HCT116 (cell line): ENCODE results near the gene SCFD2. TPM values are rescaled to one million over a fixed set of nuclear protein-coding genes. Genes with fewer than 3 reads are reported as not detected.

Experiments
- ATAC-seq: fragments of 200-7000 bp; cut with Tn5 transposase; 2 replicates; pipeline ENCODE4 v1.9.1; 2020; ENCODE audit warnings: mild to moderate bottlenecking, moderate library complexity
- BruUV-seq: library from RNA; stranded (reverse); fragments of 400-500 nt; replicated peaks from 2 replicates; lab custom pipeline; 2021; lab: Mats Ljungman, UMichigan
- CTCF ChIA-PET: fragments of 300-600 bp; sonication (Branson Sonifier 250); formaldehyde crosslinking; loops from one replicate; lab custom pipeline; 2021; ENCODE audit warnings: antibody characterized with exemption; lab: Charles Lee
- POLR2A ChIA-PET: fragments of 300-600, 350-600 bp; sonication (Branson Sonifier 250); formaldehyde crosslinking; loops from one replicate; lab custom pipeline; 2021; ENCODE audit warnings: antibody characterized with exemption; lab: Charles Lee
- RAD21 ChIA-PET, 2 experiments: fragments of 300-600 bp; sonication (Branson Sonifier 250); formaldehyde crosslinking; loops; one replicate each; lab custom pipeline; 2023; ENCODE audit warnings: low total read pairs in 2 of 2; ENCODE audit not compliant: uncharacterized antibody in 2 of 2, unreplicated experiment in 2 of 2, low non-redundant PET in 1 of 2; lab: Charles Lee
- DNase-seq: peaks from one replicate; pipeline ENCODE4 v3.0.0-alpha.2; 2010; ENCODE audit warnings: low read depth, low spot score
- H2AFZ ChIP-seq: fragments of 200-600 bp; shearing (Covaris generic), sonication (generic); 2 replicates; pipeline ENCODE4 v1.6.1; 2017; ENCODE audit warnings: low read depth, mixed run types, mixed read lengths, antibody characterized with exemption, low read length; ENCODE audit not compliant: poor library complexity, severe bottlenecking
- H3K27ac ChIP-seq: 2 replicates; pipeline ENCODE4 v1.5.1; 2012; ENCODE audit warnings: low read depth, low read length
- H3K27me3 ChIP-seq: fragments of 200-600 bp; sonication (generic); 2 replicates; pipeline ENCODE4 v1.6.1; 2016; ENCODE audit warnings: mixed run types, low read length, mixed read lengths; ENCODE audit not compliant: insufficient read depth
- H3K36me3 ChIP-seq, 2 experiments: fragments of 200-500 bp in 1 of 2; fragments of 200-600 bp in 1 of 2; sonication (Bioruptor generic) in 1 of 2; sonication (generic) in 1 of 2; 2 replicates each; pipeline versions ENCODE4 v1.5.1 to v1.6.1; 2014 to 2016; ENCODE audit warnings: low read length in 2 of 2, inconsistent platforms in 1 of 2, mixed read lengths in 1 of 2, mixed run types in 1 of 2; ENCODE audit not compliant: insufficient read depth in 2 of 2, control insufficient read depth in 1 of 2
- H3K4me1 ChIP-seq, 2 experiments: fragments of 200-600 bp in 1 of 2; sonication (generic) in 1 of 2; 2 replicates each; pipeline versions ENCODE4 v1.5.1 to v1.6.1; 2012 to 2017; ENCODE audit warnings: low read length in 2 of 2, inconsistent platforms in 1 of 2, mild to moderate bottlenecking in 1 of 2, mixed read lengths in 1 of 2, mixed run types in 1 of 2, moderate library complexity in 1 of 2; ENCODE audit not compliant: insufficient read depth in 2 of 2, control insufficient read depth in 1 of 2
- H3K4me2 ChIP-seq: fragments of 200-600 bp; sonication (generic); 2 replicates; pipeline ENCODE4 v1.6.1; 2017; ENCODE audit warnings: mixed run types, low read length, mixed read lengths
- H3K4me3 ChIP-seq, 2 experiments: fragments of 200-600 bp in 1 of 2; sonication (generic) in 1 of 2; replicated peaks in 1 of 2; 2 replicates each; pipeline ENCODE4 v1.5.1; 2011 to 2016; ENCODE audit warnings: low read length in 2 of 2, control low read depth in 1 of 2, low read depth in 1 of 2, mild to moderate bottlenecking in 1 of 2, mixed read lengths in 1 of 2, mixed run types in 1 of 2
- H3K79me2 ChIP-seq: fragments of 200-600 bp; sonication (generic); 2 replicates; pipeline ENCODE4 v1.6.1; 2017; ENCODE audit warnings: mild to moderate bottlenecking, mixed run types, low read length, moderate library complexity, mixed read lengths; ENCODE audit not compliant: insufficient read depth
- H3K9ac ChIP-seq: fragments of 200-600 bp; sonication (generic); 2 replicates; pipeline ENCODE4 v1.6.1; 2016; ENCODE audit warnings: low read length, mixed read lengths
- H3K9me2 ChIP-seq: fragments of 200-600 bp; sonication (generic), shearing (Covaris generic); 2 replicates; pipeline ENCODE4 v1.6.1; 2017; ENCODE audit warnings: mixed run types, mild to moderate bottlenecking, moderate library complexity; ENCODE audit not compliant: insufficient read depth
- H3K9me3 ChIP-seq, 2 experiments: fragments of 200-500 bp in 1 of 2; fragments of 200-600 bp in 1 of 2; sonication (Bioruptor generic) in 1 of 2; sonication (generic) in 1 of 2; 2 replicates each; pipeline ENCODE4 v1.6.1; 2014 to 2017; ENCODE audit warnings: low read length in 2 of 2, mixed read lengths in 2 of 2, inconsistent platforms in 1 of 2, low read depth in 1 of 2, mild to moderate bottlenecking in 1 of 2, mixed run types in 1 of 2, moderate library complexity in 1 of 2; ENCODE audit not compliant: control insufficient read depth in 1 of 2, insufficient read depth in 1 of 2
- H4K20me1 ChIP-seq: fragments of 200-600 bp; sonication (generic), shearing (Covaris generic); 2 replicates; pipeline ENCODE4 v1.6.1; 2017; ENCODE audit warnings: mixed run types, mild to moderate bottlenecking, moderate library complexity; ENCODE audit not compliant: insufficient read depth
- CBX3 ChIP-seq: IDR thresholded peaks from 2 replicates; pipeline ENCODE4 v1.6.1; 2012; ENCODE audit warnings: low read depth
- CEBPB ChIP-seq: IDR thresholded peaks from 2 replicates; pipeline ENCODE4 v1.6.1; 2012; ENCODE audit warnings: low read depth
- ELF1 ChIP-seq: IDR thresholded peaks from 2 replicates; pipeline ENCODE4 v1.6.1; 2012; ENCODE audit warnings: low read depth, borderline replicate concordance
- EZH2 ChIP-seq: fragments of 200-600 bp; sonication (generic); IDR thresholded peaks from 2 replicates; pipeline ENCODE4 v1.6.1; 2017; ENCODE audit warnings: antibody characterized with exemption, mixed run types
- POLR2AphosphoS5 ChIP-seq: IDR thresholded peaks from 2 replicates; pipeline ENCODE4 v1.6.1; 2011; ENCODE audit warnings: mild to moderate bottlenecking, low read depth, low read length, moderate library complexity
- REST ChIP-seq: IDR thresholded peaks from 2 replicates; pipeline ENCODE4 v1.6.1; 2012; ENCODE audit warnings: low read depth
- SIN3A ChIP-seq: IDR thresholded peaks from 2 replicates; pipeline ENCODE4 v1.6.1; 2012; ENCODE audit warnings: low read depth
- TCF7L2 ChIP-seq: IDR thresholded peaks from 2 replicates; pipeline ENCODE4 v1.7.0; 2011; ENCODE audit warnings: borderline replicate concordance, inconsistent platforms; ENCODE audit not compliant: insufficient read depth, insufficient read length; ENCODE audit errors: extremely low read depth
- intact Hi-C: fragments of 100-400 bp; cut with micrococcal nuclease; formaldehyde crosslinking; loops from 2 replicates; pipeline ENCODE4 v1.10.0; 2022
- total RNA-seq: library from RNA; stranded (reverse); gene quantifications from one replicate; pipeline ENCODE4 v1.2.1, GENCODE V29; 2021; ENCODE audit not compliant: unreplicated experiment

The SCFD2 gene
- total RNA-seq, 1 experiment from 2014 or later: 13.6 TPM

- BruUV-seq: no TSS peak
- ChIA-PET POLR2A (no interaction called here), RAD21 (no interaction called here), CTCF (no interaction called here)
- no peak for DNase-seq
- H3K27ac ChIP-seq: no peak overlapping the region
- no peaks in the 10 kb centered on the region for H3K9me2 ChIP-seq
- H4K20me1 ChIP-seq: no peaks in the 10 kb centered on the region
- no peaks in the 10 kb centered on the region for H3K27me3 ChIP-seq
- no peaks in the 10 kb centered on the region for H3K9me3 ChIP-seq
- no peak overlapping the region for H3K4me2 ChIP-seq
- TF ChIP-seq SIN3A: no peak
- no peak for TF ChIP-seq ELF1
- TF ChIP-seq CEBPB: no peak
- TF ChIP-seq TCF7L2: no peak
- TF ChIP-seq POLR2AphosphoS5: no peak
- TF ChIP-seq REST: no peak
- TF ChIP-seq CBX3: no peak
- TF ChIP-seq EZH2: no peak
- intact Hi-C loops: no loop called here
- H2AFZ ChIP-seq: no peak overlapping the region
- H3K79me2 ChIP-seq: no peaks in the 10 kb centered on the region
- H3K4me1 ChIP-seq: no peaks in the 10 kb centered on the region
- no peak for ATAC-seq
- H3K36me3 ChIP-seq: no peaks in the 10 kb centered on the region
- no peak overlapping the region for H3K4me3 ChIP-seq
- no peak overlapping the region for H3K9ac ChIP-seq
These were observed 415.6 kb downstream of the SCFD2 start for GRCh38 chr4:52950226-52950625.
